ENCODE data around the gene RPL18A.

DNA sequence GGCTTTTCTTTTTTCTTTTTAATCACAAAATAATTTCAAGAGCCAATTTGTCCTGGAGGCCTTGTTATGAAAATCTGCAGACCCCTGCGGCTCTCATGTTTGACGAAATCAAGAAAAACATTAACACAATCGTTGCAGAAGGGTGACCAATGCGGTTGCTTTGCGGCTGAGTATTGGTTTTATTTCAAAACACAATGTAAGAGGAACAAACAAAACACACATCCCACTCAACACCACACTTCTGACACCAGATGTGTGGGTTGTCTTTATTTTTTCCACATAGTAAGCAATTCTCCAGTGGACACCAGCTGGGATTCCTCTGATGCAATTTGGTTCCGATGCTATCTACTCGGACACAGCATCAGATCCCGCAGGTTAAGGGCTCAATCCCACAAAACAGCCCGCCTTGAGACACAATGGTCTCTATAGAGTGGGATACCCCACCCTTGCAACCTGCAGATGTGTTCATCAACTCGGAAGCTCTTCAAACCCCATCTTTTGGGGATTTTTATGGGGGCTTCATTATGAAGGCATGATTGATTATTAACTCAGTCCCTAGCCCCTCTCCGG lies 51.2 kb downstream of the RPL18A start:
- TF ChIP-seq, protein P1, sequence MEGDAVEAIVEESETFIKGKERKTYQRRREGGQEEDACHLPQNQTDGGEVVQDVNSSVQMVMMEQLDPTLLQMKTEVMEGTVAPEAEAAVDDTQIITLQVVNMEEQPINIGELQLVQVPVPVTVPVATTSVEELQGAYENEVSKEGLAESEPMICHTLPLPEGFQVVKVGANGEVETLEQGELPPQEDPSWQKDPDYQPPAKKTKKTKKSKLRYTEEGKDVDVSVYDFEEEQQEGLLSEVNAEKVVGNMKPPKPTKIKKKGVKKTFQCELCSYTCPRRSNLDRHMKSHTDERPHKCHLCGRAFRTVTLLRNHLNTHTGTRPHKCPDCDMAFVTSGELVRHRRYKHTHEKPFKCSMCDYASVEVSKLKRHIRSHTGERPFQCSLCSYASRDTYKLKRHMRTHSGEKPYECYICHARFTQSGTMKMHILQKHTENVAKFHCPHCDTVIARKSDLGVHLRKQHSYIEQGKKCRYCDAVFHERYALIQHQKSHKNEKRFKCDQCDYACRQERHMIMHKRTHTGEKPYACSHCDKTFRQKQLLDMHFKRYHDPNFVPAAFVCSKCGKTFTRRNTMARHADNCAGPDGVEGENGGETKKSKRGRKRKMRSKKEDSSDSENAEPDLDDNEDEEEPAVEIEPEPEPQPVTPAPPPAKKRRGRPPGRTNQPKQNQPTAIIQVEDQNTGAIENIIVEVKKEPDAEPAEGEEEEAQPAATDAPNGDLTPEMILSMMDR (CRISPR knock-in tag; IDR thresholded peaks at IDR 0.05): no peak
- TF ChIP-seq SUZ12 (IDR thresholded peaks at IDR 0.05; ENCODE audit: low read depth, low read length) (no peak), KLF6 (CRISPR knock-in tag; IDR thresholded peaks at IDR 0.05) (no peak), EP300 (IDR thresholded peaks at IDR 0.05; ENCODE audit: low read depth in 2 of 2, low read length in 2 of 2) (no peak), EP300 (CRISPR knock-in tag; IDR thresholded peaks at IDR 0.05; ENCODE audit: borderline replicate concordance) (no peak)

Data from HepG2 (cell line).